ENCODE data around the gene RHOBTB1. TPM values are rescaled to one million over a fixed set of nuclear protein-coding genes. Genes with fewer than 3 reads are reported as not detected.

Gene RHOBTB1
- total RNA-seq, 2 donors from 2014 or later, result 6.6 to 6.8 TPM

DNA sequence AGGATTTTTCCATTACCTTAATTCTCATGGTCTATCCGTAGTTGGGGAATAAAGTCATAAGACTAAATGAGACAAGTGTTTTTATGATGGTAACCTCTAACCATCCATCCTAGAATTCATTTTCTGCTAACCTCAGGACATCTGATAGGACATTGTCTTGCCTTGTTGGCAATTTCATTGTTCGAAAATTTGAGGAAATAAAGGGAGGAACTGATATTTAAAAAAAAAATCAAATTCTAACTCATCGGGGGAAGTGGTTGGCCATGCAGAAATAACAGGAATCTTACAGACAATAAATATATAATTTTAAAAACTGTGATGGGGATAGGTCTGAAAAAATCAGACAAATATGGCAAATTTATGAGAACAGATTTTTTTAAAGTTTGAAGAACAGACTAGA lies 21.7 kb upstream of the RHOBTB1 start:
- no peak overlapping the region for H3K27ac ChIP-seq (ENCODE audit: low read depth, low read length)
- no peaks in the 10 kb centered on the region for H3K36me3 ChIP-seq (ENCODE audit: control insufficient read depth, insufficient read depth, low read length)
- TF ChIP-seq, protein P1, sequence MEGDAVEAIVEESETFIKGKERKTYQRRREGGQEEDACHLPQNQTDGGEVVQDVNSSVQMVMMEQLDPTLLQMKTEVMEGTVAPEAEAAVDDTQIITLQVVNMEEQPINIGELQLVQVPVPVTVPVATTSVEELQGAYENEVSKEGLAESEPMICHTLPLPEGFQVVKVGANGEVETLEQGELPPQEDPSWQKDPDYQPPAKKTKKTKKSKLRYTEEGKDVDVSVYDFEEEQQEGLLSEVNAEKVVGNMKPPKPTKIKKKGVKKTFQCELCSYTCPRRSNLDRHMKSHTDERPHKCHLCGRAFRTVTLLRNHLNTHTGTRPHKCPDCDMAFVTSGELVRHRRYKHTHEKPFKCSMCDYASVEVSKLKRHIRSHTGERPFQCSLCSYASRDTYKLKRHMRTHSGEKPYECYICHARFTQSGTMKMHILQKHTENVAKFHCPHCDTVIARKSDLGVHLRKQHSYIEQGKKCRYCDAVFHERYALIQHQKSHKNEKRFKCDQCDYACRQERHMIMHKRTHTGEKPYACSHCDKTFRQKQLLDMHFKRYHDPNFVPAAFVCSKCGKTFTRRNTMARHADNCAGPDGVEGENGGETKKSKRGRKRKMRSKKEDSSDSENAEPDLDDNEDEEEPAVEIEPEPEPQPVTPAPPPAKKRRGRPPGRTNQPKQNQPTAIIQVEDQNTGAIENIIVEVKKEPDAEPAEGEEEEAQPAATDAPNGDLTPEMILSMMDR (conservative IDR thresholded peaks at IDR 0.05), result no peak
- H3K27ac Mint-ChIP-seq, result no peak overlapping the region
- H3K4me3 Mint-ChIP-seq, result no peak overlapping the region
- H3K9me3 Mint-ChIP-seq, result no peaks in the 10 kb centered on the region
- no peaks in the 10 kb centered on the region for H3K4me1 ChIP-seq (ENCODE audit: control insufficient read depth, insufficient read depth, low read length)
- no peaks in the 10 kb centered on the region for H3K36me3 Mint-ChIP-seq (ENCODE audit: low read depth)
- no peaks in the 10 kb centered on the region for H3K9me3 ChIP-seq (ENCODE audit: control insufficient read depth, low read length)
- 100% methylated on average over 2 of the region's 3 CpGs; no CpG with 5 or more reads in 1 of the 2 experiments for WGBS, 2 experiments (ENCODE audit: insufficient coverage in 1 of 2, insufficient read length in 1 of 2)
- H3K9ac ChIP-seq (ENCODE audit: extremely low read depth, low read length, poor library complexity, severe bottlenecking), result no peak overlapping the region
- no peaks in the 10 kb centered on the region for H3K27me3 Mint-ChIP-seq (ENCODE audit: insufficient read depth)
- no peak overlapping the region for H3K4me3 ChIP-seq (ENCODE audit: low read length)
- no peak for DNase-seq
- peaks cover 6% of the 10 kb centered on the region for H3K4me1 Mint-ChIP-seq
- H3K27me3 ChIP-seq (ENCODE audit: control insufficient read depth, insufficient read depth, low read length, poor library complexity, severe bottlenecking), result no peaks in the 10 kb centered on the region

DNA sequence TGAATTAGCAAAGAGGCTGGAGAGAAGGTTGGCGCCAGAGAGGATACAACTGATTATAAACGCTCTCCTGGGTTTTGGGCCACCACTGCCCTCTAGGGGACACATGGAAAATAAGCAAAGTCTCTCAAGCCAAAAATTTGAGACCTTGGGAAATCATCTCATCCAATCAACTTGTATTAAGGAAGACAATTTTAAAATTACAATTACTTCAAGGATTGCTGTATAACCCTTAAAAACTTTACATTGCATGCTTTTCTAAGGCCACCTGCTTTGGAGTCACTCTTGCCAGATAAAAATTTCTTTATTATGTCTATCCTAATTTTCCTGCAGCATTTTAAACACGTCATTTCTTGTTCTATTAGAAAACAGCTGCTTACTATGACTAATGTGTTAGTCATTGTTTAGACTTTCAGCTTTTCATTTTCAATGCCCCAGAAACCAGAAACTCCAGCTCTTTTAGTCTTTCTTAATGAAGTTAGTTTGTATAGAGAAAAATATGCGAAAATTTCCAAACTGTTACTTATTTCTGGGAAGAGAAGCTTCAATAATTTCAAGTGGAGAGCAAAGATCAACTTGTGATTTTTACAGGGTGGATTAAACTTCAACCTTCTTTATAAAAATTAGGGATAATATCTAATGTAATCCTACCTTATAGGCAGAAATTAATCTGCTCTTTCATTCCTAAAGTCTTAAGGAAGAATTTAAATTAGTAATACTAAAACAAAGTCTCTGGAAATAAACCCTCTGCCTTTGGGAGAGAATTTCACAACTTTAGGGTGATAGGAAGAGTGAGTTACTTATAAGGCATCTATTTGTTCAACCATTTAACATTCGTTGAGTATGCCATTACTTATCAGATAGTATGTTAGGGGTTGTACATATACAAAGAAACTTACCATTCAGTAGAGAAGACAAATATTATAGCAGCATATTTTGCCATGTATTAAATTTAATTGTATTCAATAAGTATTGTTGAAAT lies 20.6 kb upstream of the RHOBTB1 start:
- no peak overlapping the region for H3K4me3 ChIP-seq (ENCODE audit: low read length)

DNA sequence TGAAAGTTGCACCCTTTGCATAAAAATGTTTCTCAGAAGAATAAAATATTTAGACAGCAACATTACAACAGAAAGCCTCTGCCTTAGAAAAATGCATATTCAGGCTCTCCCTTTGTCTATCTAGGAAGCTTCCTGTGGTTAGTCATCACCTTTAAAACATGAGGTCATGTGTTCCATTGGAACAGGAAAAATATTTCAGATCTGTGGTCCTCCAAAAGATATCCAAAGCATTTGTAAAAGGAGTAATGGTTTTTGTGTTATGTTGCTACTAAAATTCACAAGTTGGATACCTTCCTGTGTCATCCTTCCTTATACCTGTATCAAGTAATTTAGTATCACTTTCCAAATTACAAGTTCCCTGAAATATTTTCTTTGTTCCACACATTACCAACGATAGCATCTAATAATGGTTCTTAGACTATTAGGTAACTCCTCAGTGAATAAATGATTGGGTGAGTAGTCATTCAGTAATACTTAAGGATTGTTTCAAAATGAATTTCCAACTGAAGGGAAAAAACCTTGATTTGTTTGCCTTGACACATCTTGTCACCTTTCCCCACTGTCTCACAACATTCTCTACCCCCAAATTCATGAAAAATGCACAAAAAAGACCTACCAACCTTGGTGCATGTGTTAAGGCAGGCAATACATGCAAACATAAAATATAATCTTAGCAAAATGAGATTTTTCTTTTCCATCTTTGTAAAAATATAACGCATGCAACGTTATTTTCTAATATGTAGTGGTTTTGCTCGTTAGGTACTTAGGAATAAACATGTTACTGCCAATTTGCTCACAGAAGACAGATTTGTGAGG lies 19.7 kb upstream of the RHOBTB1 start:
- no peaks in the 10 kb centered on the region for H3K36me3 Mint-ChIP-seq (ENCODE audit: low read depth)
- Histone ChIP-seq H3K4me3 (ENCODE audit: low read length) (no peak overlapping the region), H3K9me3 (ENCODE audit: control insufficient read depth, low read length) (no peaks in the 10 kb centered on the region), H3K27me3 (ENCODE audit: control insufficient read depth, insufficient read depth, low read length, poor library complexity, severe bottlenecking) (no peaks in the 10 kb centered on the region), H3K36me3 (ENCODE audit: control insufficient read depth, insufficient read depth, low read length) (no peaks in the 10 kb centered on the region), H3K4me1 (ENCODE audit: control insufficient read depth, insufficient read depth, low read length) (no peaks in the 10 kb centered on the region), H3K27ac (ENCODE audit: low read depth, low read length) (no peak overlapping the region), H3K9ac (ENCODE audit: extremely low read depth, low read length, poor library complexity, severe bottlenecking) (no peak overlapping the region)
- H3K4me1 Mint-ChIP-seq, result peaks cover 6% of the 10 kb centered on the region
- DNase-seq, result no peak
- WGBS, 2 experiments (ENCODE audit: insufficient coverage in 1 of 2, insufficient read length in 1 of 2), result 0 to 31% methylated on average over 2 to 4 of the region's 4 CpGs
- TF ChIP-seq, protein P1 (conservative IDR thresholded peaks at IDR 0.05), result no peak
- H3K9me3 Mint-ChIP-seq, result no peaks in the 10 kb centered on the region
- H3K4me3 Mint-ChIP-seq, result no peak overlapping the region
- no peaks in the 10 kb centered on the region for H3K27me3 Mint-ChIP-seq (ENCODE audit: insufficient read depth)
- peak overlapping the region; percentile 41 for H3K27ac Mint-ChIP-seq

More for the DNA sequence above, 20.6 kb upstream of the RHOBTB1 start:
- no peaks in the 10 kb centered on the region for H3K4me1 ChIP-seq (ENCODE audit: control insufficient read depth, insufficient read depth, low read length)
- no peak overlapping the region for H3K4me3 Mint-ChIP-seq
- H3K9me3 ChIP-seq (ENCODE audit: control insufficient read depth, low read length), result no peaks in the 10 kb centered on the region
- H3K9me3 Mint-ChIP-seq, result no peaks in the 10 kb centered on the region
- no peak overlapping the region for H3K9ac ChIP-seq (ENCODE audit: extremely low read depth, low read length, poor library complexity, severe bottlenecking)
- TF ChIP-seq, protein P1 (conservative IDR thresholded peaks at IDR 0.05), result peak; percentile 86
- H3K27ac ChIP-seq (ENCODE audit: low read depth, low read length), result no peak overlapping the region
- peaks cover 6% of the 10 kb centered on the region for H3K4me1 Mint-ChIP-seq
- WGBS, 2 experiments (ENCODE audit: insufficient coverage in 1 of 2, insufficient read length in 1 of 2), result 8 to 47% methylated on average over 2 to 4 of the region's 5 CpGs
- peak overlapping the region; percentile 41 for H3K27ac Mint-ChIP-seq
- no peaks in the 10 kb centered on the region for H3K27me3 Mint-ChIP-seq (ENCODE audit: insufficient read depth)
- DNase-seq, result peak; percentile 84
- H3K36me3 ChIP-seq (ENCODE audit: control insufficient read depth, insufficient read depth, low read length), result no peaks in the 10 kb centered on the region
- H3K27me3 ChIP-seq (ENCODE audit: control insufficient read depth, insufficient read depth, low read length, poor library complexity, severe bottlenecking), result no peaks in the 10 kb centered on the region
- H3K36me3 Mint-ChIP-seq (ENCODE audit: low read depth), result no peaks in the 10 kb centered on the region

Measured in endodermal cell (in vitro differentiated cells).